ENCODE results near the gene FOXP3.

Gene FOXP3

DNA sequence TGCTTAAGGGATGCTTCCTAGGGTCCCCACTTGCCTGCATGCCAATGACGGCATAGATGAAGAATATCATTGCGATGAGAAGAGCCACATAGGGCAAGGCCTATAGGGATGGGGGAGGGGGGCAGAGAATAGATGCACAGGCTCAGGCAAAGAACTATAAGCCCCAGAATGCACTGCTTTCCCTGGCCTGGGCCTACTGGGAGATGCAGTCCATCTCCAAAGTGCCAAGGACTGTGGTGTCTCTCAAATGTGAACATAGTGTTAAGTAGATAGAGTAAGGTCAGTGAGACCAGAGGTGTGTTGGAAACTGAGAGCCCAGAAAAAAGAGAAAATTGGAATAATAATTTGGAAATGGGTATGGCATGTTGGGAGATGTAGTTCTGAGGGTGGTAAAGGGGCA, 52.3 kb downstream of the FOXP3 start:
- no peak for DNase-seq

DNA sequence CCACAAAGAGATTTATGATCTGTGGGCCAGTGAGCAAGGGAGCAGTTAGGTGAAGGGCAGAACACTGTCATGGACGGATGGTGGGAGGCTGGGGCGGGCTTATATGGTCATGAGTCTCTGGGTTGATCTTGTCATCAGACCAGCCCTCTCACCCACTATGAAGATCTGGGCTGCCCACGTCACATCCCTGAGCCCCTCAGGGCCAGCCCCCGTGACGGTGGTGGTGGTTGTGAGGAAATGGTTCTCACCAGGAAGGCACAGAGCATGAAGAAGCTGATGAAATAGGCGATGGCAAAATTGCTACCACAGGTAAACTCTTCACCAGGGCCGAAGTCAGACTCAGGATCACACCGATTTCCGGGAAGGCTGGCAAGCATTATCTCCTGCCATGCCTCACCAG, 53.4 kb downstream of the FOXP3 start:
- no peak for DNase-seq

DNA sequence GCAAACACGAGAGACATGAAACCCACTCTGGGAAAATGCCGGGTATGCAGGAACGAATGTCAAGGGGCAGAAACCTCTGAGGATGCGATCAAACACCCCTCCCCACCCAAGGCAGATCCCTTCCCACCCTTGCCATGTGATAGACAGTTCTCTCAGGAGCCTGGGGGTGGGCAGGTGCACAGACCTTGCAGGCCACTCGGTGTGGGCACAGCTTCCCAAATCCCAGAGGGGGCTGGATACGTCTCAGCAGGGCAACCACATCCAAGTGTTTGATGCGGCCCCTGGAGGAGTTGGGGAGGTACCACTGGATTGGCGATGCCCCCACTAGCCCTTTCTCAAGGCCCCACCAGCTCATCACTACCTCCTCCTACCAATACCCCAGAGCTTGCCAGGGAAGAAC, 54.1 kb downstream of the FOXP3 start:
- DNase-seq = no peak

DNA sequence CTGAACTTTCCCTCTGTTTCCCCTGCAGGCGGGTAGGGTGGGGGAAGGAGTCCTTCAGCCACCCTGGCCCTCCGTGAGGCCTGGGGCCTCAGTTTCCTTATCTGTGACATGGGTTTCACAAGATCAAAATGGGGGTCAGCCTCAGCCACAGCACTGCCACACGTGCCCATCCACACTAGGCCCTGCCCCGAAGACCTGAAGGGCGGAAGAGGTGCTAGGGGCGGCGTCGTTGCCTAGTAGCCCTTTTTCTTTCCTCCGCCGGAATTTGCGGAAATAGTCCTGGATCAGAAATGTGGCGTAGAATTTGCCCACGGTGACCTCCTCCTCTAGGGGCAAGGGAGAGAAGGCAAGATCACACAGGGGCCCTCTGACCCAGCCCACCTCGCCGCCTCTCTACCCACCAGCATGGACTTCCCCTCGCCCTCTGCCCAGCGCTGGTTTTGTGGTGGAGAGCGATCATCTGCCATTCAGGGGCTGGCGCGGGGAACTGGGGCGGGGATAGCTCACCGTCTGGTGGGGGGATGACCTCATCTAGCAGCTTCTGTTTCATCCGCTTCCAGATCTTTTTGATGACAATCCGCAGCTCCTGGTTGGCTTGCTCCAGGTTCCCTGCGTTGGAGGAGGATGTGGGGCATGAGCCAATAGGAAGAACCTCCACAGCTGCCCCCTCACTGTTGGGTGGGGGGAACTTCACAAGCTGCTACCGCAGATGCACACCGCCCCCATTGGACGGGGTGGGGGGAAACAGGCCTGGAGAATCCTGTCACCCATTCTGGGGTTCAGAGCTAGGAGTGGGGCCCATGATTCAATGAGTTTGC, 54.9 kb downstream of the FOXP3 start:
- DNase-seq = no peak

DNA sequence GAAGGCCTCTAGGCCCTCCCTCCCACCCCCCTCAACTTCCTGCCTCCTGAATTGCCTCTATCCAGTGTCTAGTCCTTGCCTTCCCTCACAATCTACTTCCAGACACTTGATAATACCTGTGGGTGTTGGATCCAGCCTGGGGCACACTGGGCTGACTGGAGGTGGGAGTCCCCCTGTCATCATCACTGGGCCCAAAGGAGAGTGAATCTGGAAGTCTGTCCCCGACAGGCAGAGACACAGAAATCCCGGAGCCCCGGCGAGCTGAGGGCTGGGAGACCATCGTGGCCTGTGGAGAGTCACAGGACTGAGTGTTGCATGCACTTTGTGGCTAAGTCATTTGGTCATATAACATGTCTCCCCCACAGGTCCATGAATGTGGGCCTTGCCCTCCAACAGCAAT, 56.1 kb downstream of the FOXP3 start:
- no peak for DNase-seq

DNA sequence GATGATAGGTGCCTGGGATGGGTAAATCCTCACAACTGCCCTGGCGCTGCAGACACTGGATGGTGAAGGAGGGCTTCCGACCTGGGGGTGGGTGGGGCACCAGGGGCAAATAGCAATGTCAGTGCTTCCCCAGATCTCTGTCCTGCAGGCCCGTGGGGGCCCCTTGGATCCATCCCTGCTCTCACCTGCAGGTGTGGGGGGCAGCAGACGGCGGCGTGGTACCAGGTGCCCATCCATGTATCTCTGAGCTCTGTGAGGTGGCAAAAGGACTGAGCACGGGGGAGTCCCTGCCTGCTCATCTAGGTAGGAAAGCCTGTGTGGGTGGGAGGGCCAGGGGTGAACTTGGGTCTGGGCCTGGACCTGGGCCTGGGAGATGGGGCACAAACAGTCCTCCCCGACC, 58.0 kb downstream of the FOXP3 start:
- DNase-seq = no peak

DNA sequence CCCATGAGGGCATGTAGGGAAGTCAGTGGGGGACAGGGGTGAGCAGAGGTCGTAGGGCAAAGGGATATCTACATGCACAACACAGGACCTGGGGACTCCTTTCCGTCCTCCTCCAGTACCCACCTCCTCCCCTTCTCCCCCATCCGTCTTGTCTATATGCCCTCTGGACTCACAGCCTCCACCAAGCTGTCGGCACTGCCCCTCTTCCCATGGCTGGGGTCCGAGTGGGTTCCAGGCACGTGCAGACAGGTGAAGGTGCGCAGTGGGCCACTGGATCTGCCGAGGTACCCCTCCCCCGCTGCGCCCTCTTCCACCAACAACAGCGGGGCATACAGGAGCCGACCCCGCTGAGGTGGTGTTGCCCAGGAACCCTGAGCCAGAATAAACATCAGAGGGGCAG, 59.1 kb downstream of the FOXP3 start:
- DNase-seq = no peak

DNA sequence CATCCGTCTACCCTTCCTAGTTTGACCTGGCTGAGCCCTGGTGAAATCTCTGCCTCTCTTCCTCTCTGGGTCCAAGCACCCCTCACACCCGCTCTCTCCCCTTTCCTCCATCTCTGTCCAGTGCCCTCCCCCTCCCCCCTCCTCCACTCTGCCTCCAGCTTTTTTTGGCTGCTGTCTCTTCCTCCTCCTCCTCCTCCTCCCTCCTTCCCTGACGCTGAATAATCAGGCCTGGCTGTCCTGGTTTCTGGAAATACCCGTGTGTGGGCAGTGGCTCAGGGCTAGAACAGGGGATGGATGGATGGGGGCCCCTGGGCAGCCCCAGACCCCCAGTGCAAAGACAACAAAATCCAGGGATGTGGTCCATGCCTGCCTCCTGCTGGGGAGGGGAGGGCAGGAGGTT, 59.8 kb downstream of the FOXP3 start:
- no peak for DNase-seq

DNA sequence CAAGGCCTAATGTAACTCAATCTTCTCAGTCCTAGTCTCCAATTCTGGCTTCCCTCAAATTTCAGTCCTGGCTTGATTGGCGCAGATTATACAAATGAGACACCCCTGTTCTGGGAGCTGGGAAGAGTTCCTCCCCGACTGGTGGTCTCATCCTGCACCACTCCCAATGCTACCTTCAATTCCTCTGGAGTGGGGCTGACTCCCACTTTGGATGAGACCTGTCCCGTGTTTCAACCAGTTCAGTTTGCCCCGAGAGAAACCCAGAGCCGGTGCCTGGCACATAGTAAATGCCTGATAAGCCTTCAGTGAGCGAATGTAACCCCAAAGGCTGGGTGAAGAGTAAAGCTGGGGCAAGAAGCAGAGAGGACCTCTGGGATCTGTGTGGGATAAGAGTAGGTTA, 60.5 kb downstream of the FOXP3 start:
- no peak for DNase-seq

DNA sequence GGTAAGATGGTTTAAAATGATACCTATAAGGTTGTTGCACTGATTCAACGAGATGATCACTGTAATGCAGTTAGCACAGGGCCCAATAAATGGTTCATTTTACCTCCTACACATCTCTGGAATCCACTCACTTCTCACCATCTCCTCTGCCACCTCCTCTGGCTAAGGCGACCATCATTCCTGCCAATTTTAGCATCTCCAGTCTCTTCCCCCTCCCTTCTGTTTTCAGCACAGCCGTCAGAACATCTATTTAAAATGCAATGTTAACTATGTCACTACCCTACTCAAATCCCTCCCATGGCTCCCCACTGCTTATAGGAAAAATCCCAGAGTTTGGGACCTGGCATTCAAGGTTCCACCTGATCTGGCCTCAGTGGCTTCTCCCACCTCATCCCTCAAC, 61.0 kb downstream of the FOXP3 start:
- DNase-seq = no peak

DNA sequence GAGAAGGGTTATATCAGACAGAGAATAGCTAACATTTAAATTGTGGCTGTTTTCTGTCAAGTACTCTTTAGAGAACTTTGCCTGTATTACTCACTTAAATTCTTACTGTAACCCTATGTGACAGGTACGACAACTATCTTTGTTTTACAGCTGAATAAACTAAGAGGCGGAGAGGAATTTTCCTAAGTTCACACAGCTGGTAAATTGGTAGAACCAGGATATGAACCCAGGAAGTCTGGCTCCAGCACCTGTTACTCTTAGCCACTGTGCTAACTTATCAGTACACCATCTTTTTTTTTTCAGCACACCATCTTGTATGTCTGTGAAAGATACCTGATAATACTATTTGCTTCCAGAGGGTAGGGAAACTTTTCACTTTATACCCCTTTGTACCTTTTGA, 62.5 kb downstream of the FOXP3 start:
- no peak for DNase-seq
